Natural killer cell treated with Interleukin-12 subunit alpha and Interleukin-12 subunit beta and Interleukin-15 and Interleukin-18, amount 100 ng/mL, for 72 hours (primary cell): ENCODE data around the gene SMNDC1. TPM values are rescaled to one million over a fixed set of nuclear protein-coding genes. Genes with fewer than 3 reads are reported as not detected.
"Not testable (repeated sequence)": the region's sequence is repeated elsewhere in the genome, so short reads cannot be mapped to it uniquely, and the experiment has no call there.

Experiments used
- ATAC-seq, 2 donors: fragments of 150-1000 bp; cut with Tn5 transposase in 1 of 2; sonication (Bioruptor Pico), chemical (Tn5 transposase) in 1 of 2; 2 replicates each; pipeline ENCODE4 v1.10.0; 2021
- DNase-seq: peaks from one replicate; pipeline ENCODE4 v3.0.0; 2022; ENCODE audit warnings: low spot score
- H3K27ac Mint-ChIP-seq, 2 donors: 1 replicate in 1 of 2; 2 replicates in 1 of 2; pipeline ENCODE4 v1.8.0; 2022; ENCODE audit warnings: mixed read lengths in 2 of 2, mild to moderate bottlenecking in 1 of 2, moderate library complexity in 1 of 2
- H3K27me3 Mint-ChIP-seq, 2 donors: 1 replicate in 1 of 2; 2 replicates in 1 of 2; pipeline ENCODE4 v1.8.0; 2022; ENCODE audit warnings: mixed read lengths in 2 of 2
- H3K36me3 Mint-ChIP-seq: one replicate; pipeline ENCODE4 v1.8.0; 2022; ENCODE audit warnings: mixed read lengths
- H3K4me1 Mint-ChIP-seq, 2 donors: 1 replicate in 1 of 2; 2 replicates in 1 of 2; pipeline ENCODE4 v1.8.0; 2022; ENCODE audit warnings: low read depth in 2 of 2, mixed read lengths in 2 of 2, mild to moderate bottlenecking in 1 of 2
- H3K4me3 Mint-ChIP-seq: one replicate; pipeline ENCODE4 v1.8.0; 2022; ENCODE audit warnings: mixed read lengths
- H3K9me3 Mint-ChIP-seq: 2 replicates; pipeline ENCODE4 v1.8.0; 2022; ENCODE audit warnings: mixed read lengths
- total RNA-seq, 2 donors: library from RNA; stranded (reverse); gene quantifications; one replicate each; pipeline ENCODE4 v1.2.3, GENCODE V29; 2022

Gene SMNDC1
- total RNA-seq, 2 donors from 2014 or later = 39.7 to 41.8 TPM

GRCh38 chr10:110337906-110338305 is 33.2 kb upstream of the SMNDC1 start:
- Mint-ChIP-seq H3K4me3 (no peak overlapping the region), H3K4me1 (peaks cover 21 to 31% of the 10 kb centered on the region in 2 donors), H3K27ac (peak overlapping the region in 1 of 2 donors; percentile 30), H3K27me3 (peaks cover 5 to 7% of the 10 kb centered on the region in 2 donors), H3K9me3 (no peaks in the 10 kb centered on the region), H3K36me3 (no peaks in the 10 kb centered on the region)
- DNase-seq = no peak
- no peak for ATAC-seq

GRCh38 chr10:110337401-110337800 is 32.7 kb upstream of the SMNDC1 start:
- H3K27me3 Mint-ChIP-seq = peaks cover under 1 to 4% of the 10 kb centered on the region in 2 donors

DNA sequence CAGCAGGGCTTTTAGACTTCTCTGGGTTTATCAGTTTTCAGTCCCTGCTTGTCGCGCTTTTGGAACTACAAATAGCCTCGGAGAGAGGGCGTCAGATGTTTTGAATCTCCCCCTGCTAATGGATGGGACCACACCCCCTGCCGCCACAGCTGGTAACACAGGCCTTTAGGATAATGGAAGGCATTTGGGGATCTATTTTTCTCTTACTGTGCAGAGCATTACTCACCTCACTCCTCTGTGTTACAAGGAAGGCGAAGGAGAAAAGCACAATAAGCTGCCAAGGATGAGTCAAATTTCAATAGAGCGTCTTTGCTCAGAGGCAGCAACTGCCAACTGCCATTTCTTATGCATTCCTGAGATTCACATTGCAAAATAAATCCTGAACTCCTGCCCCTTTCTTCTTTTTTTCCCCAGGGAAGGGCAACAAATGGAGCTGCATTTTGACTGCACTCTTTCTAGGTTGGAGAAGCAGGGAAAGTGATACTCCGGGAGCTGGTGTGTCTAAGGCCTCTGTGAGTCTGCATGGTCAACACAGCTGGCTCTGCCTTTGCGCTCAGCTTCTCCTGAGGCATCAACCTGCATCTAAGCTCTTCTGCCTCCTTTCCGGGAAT is 31.5 kb upstream of the SMNDC1 start:
- Mint-ChIP-seq H3K27me3 (peaks cover 0 to 4% of the 10 kb centered on the region in 2 donors), H3K4me3 (peak overlapping the region; percentile 61), H3K36me3 (no peaks in the 10 kb centered on the region), H3K9me3 (no peaks in the 10 kb centered on the region), H3K27ac (peak overlapping the region; percentile 74 to 80), H3K4me1 (peaks cover 21 to 31% of the 10 kb centered on the region in 2 donors)
- no peak for DNase-seq
- no peak for ATAC-seq

More at GRCh38 chr10:110337401-110337800, 32.7 kb upstream of the SMNDC1 start:
- Mint-ChIP-seq H3K4me3 (no peak overlapping the region), H3K36me3 (no peaks in the 10 kb centered on the region), H3K9me3 (no peaks in the 10 kb centered on the region), H3K27ac (no peak overlapping the region), H3K4me1 (peaks cover 21 to 31% of the 10 kb centered on the region in 2 donors)
- DNase-seq (no peak), ATAC-seq (no peak)

DNA sequence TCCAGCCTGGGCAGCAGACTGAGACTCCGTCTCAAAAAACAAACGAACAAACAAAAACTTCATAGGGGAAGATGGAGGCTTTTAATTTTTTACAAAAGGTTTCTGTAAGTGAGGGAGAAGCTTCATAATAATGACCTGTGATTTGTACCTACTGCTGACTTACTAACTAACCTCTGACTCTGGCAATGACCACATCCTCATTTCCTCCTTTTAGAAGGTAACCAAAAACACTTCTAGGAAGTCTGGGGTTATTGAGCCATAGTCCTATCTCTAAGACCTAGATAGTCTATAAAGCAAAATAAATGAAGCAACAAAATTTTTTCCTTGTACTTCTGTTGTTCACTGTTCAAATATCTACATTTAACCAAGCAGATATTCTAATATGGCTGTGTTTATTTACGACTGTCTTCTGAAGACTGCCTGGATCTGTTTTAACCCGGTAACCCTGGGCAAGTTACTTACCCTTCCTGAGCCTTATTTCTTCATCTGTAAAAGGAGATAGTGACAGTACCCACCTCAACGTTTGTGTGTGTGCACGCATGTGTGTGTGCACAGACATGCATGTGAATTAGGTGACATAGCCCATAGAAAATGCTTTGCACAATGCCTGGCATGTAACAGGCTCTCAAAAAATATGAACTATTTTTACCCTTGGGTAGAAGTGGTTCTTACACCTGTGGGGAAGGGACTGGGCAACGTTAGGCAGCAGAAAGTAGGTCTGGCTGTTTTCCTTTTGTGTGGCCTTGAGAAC is 30.8 kb upstream of the SMNDC1 start:
- peaks cover 21 to 31% of the 10 kb centered on the region in 2 donors for H3K4me1 Mint-ChIP-seq
- H3K27ac Mint-ChIP-seq = peak overlapping the region; percentile 74 to 80
- ATAC-seq (peak; percentile 83 to 88), DNase-seq (no peak)
- peaks cover 6% of the 10 kb centered on the region for H3K36me3 Mint-ChIP-seq
- peak overlapping the region; percentile 61 for H3K4me3 Mint-ChIP-seq
- H3K9me3 Mint-ChIP-seq = peaks cover 3% of the 10 kb centered on the region
- peaks cover 0 to 4% of the 10 kb centered on the region in 2 donors for H3K27me3 Mint-ChIP-seq

DNA sequence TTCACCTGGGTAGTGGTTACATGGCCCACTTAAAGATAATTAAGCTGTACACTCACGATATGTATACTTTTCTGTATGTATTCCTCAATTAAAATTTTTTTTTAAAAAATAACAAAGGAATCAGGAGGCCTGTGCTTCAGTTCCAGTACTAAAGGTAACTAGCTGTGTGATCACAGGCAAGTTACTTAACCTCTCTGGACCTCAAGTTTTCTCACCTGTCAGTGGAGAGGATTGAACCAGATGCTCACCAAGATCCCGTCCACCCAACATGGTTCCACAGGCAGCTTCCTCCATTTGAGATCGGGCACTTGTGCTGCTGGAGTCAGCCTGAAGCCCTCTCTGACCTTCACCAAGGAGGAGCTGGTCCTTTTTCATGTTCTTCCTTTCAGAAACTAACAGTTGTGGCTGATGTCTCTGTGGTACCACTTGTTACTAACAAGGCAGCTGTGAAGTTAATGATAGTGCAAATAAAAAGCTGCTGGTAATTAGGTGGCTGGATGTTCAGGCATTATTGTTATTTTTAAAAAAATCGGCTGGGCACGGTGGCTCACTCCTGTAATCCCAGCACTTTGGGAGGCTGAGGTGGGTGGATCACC is 29.4 kb upstream of the SMNDC1 start:
- Mint-ChIP-seq H3K9me3 (peaks cover 3% of the 10 kb centered on the region), H3K4me3 (peak overlapping the region; percentile 59), H3K36me3 (peaks cover 19% of the 10 kb centered on the region), H3K4me1 (peaks cover 18 to 28% of the 10 kb centered on the region in 2 donors), H3K27me3 (peaks cover 0 to 2% of the 10 kb centered on the region in 2 donors), H3K27ac (peak overlapping the region; percentile 64 to 80)
- ATAC-seq (peak in 1 of 2 donors; percentile 43), DNase-seq (no peak)

- H3K27ac Mint-ChIP-seq, H3K27me3 Mint-ChIP-seq, H3K4me3 Mint-ChIP-seq, DNase-seq, H3K9me3 Mint-ChIP-seq, ATAC-seq: not testable (repeated sequence)
- H3K4me1 Mint-ChIP-seq = peaks cover 25 to 33% of the 10 kb centered on the region in 2 donors
- peaks cover 19% of the 10 kb centered on the region for H3K36me3 Mint-ChIP-seq
Observed at GRCh38 chr10:110331226-110331795, 26.6 kb upstream of the SMNDC1 start.

DNA sequence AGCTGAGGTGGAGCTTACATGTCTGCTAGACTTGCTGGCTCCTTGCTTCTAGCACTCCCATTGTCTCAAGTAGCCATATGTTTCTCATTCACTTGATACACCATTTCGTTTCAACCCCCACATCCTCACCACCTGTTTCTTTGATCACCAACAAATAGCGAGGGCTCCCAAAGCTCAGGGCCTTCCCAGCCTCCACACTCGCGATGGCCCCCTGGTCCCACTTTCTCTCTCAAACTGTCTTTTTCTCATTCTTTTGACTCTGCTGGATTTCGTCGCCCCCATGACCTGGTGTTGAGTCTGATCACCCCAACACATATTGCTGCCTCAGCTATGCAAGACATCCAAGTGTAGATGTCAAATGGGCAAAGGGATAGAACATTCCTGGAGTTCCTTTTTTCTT is 26.0 kb upstream of the SMNDC1 start:
- no peak overlapping the region for H3K27ac Mint-ChIP-seq

DNA sequence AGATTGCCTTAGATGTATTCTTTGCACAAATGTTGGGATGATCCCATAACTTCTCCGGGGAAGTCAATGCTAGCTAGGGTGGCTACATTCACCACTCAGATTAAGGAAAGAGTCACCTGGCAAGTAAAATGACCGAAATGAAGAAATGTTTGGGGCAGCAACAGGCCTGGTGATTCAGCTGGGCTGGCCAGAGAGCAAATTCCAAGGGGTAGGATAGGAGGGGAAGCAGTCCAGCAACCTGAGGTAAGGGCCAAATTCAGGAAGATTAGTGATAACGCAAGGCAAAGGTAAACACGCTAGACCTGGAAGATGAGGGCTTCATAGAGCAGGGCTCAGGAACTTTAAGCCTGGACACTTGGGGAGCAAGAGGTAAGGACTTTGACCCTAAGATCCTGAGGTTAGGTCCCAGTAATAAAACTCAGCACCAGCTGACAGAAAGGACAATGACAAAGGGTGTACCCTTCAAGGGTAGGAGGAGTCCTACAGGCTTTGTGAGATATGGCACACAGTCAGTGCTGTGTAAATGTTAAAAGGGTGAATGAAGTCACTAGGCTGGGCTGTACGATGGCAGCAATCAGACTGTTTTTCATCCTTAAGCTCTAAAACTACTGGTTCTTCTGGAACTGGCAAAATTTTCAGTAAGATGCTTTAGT is 22.7 kb upstream of the SMNDC1 start:
- ATAC-seq = no peak
- H3K9me3 Mint-ChIP-seq = peaks cover 3% of the 10 kb centered on the region
- DNase-seq = no peak
- peaks cover 20% of the 10 kb centered on the region for H3K36me3 Mint-ChIP-seq
- H3K4me1 Mint-ChIP-seq = peaks cover 30 to 36% of the 10 kb centered on the region in 2 donors
- peaks cover 0 to 4% of the 10 kb centered on the region in 2 donors for H3K27me3 Mint-ChIP-seq
- H3K4me3 Mint-ChIP-seq = no peak overlapping the region
- peak overlapping the region in 1 of 2 donors; percentile 84 for H3K27ac Mint-ChIP-seq

More for the DNA sequence above, 26.0 kb upstream of the SMNDC1 start:
- no peaks in the 10 kb centered on the region for H3K27me3 Mint-ChIP-seq
- peaks cover 23 to 29% of the 10 kb centered on the region in 2 donors for H3K4me1 Mint-ChIP-seq
- no peak for DNase-seq
- H3K9me3 Mint-ChIP-seq = peaks cover 3% of the 10 kb centered on the region
- ATAC-seq = no peak
- no peak overlapping the region for H3K4me3 Mint-ChIP-seq
- peaks cover 19% of the 10 kb centered on the region for H3K36me3 Mint-ChIP-seq

DNA sequence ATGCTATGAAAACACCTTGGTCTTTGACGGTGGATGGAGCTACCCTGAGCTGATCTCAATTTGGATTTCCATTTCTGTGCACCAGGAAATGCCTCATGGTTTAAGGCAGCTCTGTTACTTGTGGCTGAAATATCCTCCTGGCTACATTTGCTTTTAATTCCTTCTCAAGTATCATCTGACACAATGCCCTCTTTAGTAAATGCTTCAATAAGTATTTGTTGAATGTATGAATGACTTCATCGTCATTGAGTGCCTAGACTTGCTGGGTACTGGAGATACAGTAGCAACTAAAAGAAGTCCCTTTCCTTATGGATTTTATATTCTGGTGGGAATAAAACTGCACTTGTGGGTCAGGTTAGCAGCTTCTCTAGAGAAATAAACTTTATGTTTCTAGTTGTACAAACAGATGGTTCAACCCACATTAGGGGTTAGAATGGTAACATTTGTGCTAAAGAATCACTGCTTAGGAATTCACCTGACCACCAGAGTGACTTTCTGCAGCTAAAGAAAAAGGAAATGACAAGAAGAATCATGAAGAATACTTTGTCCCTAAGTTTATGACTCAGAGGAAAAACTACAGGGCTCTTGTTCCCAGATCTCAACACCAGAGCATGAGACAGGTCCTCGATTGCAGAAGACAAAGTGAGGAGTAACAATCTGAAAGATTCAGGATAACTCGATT is 21.8 kb upstream of the SMNDC1 start:
- no peak for ATAC-seq
- Mint-ChIP-seq H3K27me3 (peaks cover 0 to 7% of the 10 kb centered on the region in 2 donors), H3K9me3 (peaks cover 3% of the 10 kb centered on the region), H3K4me1 (peaks cover 30 to 39% of the 10 kb centered on the region in 2 donors), H3K27ac (peak overlapping the region; percentile 1 to 84), H3K4me3 (peak overlapping the region; percentile 18), H3K36me3 (peaks cover 24% of the 10 kb centered on the region)
- DNase-seq = no peak

DNA sequence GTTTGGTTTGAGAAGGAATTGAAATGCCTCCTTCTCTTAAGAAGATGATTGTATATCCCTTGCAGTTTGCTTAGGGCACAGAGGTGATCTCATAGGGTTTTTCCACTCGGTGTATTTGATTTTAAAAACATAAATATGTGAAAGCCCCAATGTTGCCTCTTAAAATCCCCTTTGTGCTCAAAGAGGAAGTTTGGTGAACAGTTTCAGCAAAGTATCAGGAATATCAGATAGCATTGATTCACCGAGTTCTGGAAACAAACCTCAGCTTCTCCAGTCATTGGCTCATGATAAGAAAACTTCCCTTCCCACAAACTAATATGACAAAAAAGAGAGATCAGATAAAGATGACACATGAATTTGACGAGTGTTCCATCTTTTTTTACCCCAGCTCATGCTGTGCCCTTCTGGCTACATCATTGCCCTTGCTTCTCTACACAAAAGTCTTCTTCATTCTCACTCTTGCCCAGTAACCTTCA is 20.1 kb upstream of the SMNDC1 start:
- H3K27me3 Mint-ChIP-seq = peaks cover 0 to 7% of the 10 kb centered on the region in 2 donors
- peaks cover 11% of the 10 kb centered on the region for H3K36me3 Mint-ChIP-seq
- H3K9me3 Mint-ChIP-seq = no peaks in the 10 kb centered on the region
- peak overlapping the region; percentile 45 to 72 for H3K27ac Mint-ChIP-seq
- H3K4me1 Mint-ChIP-seq = peaks cover 30 to 39% of the 10 kb centered on the region in 2 donors
- peak overlapping the region; percentile 62 for H3K4me3 Mint-ChIP-seq
- ATAC-seq = peak; percentile 39 to 40
- DNase-seq = no peak

- H3K9me3 Mint-ChIP-seq = no peaks in the 10 kb centered on the region
- ATAC-seq (peak; percentile 62 to 67), DNase-seq (no peak)
- H3K4me1 Mint-ChIP-seq = peaks cover 30 to 39% of the 10 kb centered on the region in 2 donors
- peak overlapping the region; percentile 62 for H3K4me3 Mint-ChIP-seq
- peaks cover 0 to 7% of the 10 kb centered on the region in 2 donors for H3K27me3 Mint-ChIP-seq
- H3K36me3 Mint-ChIP-seq = peaks cover 6% of the 10 kb centered on the region
- peak overlapping the region; percentile 45 to 72 for H3K27ac Mint-ChIP-seq
Observed at GRCh38 chr10:110324201-110324804, 19.6 kb upstream of the SMNDC1 start.

DNA sequence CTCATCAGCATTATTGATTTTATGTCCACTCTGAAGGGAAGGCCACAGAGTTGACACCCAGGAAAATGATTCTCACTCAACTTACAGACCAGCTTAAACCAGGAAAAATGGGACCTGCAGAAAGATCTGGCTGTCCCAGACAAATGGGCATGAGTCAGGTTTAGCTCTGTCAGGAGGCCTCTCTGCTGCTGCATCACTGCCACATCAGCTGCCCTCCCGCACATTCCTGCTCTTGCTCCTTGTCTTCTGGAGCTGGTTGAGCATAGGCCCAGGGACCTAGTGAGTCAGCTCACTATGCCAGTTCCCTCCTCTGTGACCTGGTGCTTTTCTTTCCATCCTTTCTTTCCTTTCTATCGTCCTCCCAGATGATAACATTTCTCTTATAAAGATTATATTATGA is 18.8 kb upstream of the SMNDC1 start:
- no peak for ATAC-seq

More for the DNA sequence above, 18.8 kb upstream of the SMNDC1 start:
- Mint-ChIP-seq H3K9me3 (no peaks in the 10 kb centered on the region), H3K27ac (peak overlapping the region; percentile 25 to 30), H3K4me1 (peaks cover 30 to 44% of the 10 kb centered on the region in 2 donors), H3K27me3 (peaks cover 0 to 7% of the 10 kb centered on the region in 2 donors), H3K36me3 (peaks cover 5% of the 10 kb centered on the region), H3K4me3 (no peak overlapping the region)
- DNase-seq = no peak
